OCI-LY1 (cell line): ENCODE results near the gene OR10V1.

Source experiments
- H2AFZ ChIP-seq: fragments of 200-600 bp; sonication (generic), shearing (Covaris generic); 2 replicates; pipeline ENCODE4 v1.6.0; 2014; ENCODE audit warnings: antibody characterized with exemption, mild to moderate bottlenecking, low read length
- H3F3A ChIP-seq: fragments of 200-600 bp; sonication (generic), shearing (Covaris generic); 2 replicates; pipeline ENCODE4 v1.6.0; 2014; ENCODE audit warnings: mild to moderate bottlenecking, antibody characterized with exemption, low read length, moderate library complexity; ENCODE audit not compliant: insufficient read depth
- H3K27ac ChIP-seq: fragments of 200-600 bp; sonication (generic); 2 replicates; pipeline ENCODE4 v1.5.1; 2014; ENCODE audit warnings: low read length, mixed run types, mild to moderate bottlenecking, low read depth; ENCODE audit not compliant: poor library complexity, severe bottlenecking
- H3K27me3 ChIP-seq: fragments of 200-600 bp; sonication (generic); 2 replicates; pipeline ENCODE4 v1.6.0; 2014; ENCODE audit warnings: antibody characterized with exemption, mild to moderate bottlenecking, low read length, moderate library complexity; ENCODE audit not compliant: insufficient read depth
- H3K36me3 ChIP-seq: fragments of 200-600 bp; sonication (generic); 2 replicates; pipeline ENCODE4 v1.6.1; 2014; ENCODE audit warnings: mild to moderate bottlenecking, antibody characterized with exemption, low read length, moderate library complexity, mixed read lengths; ENCODE audit not compliant: insufficient read depth
- H3K4me1 ChIP-seq: fragments of 200-600 bp; sonication (generic); 2 replicates; pipeline ENCODE4 v1.5.1; 2014; ENCODE audit warnings: mild to moderate bottlenecking, low read length, moderate library complexity; ENCODE audit not compliant: insufficient read depth, severe bottlenecking
- H3K4me2 ChIP-seq: fragments of 200-600 bp; sonication (generic), shearing (Covaris generic); 2 replicates; pipeline ENCODE4 v1.6.1; 2014; ENCODE audit warnings: low read length
- H3K4me3 ChIP-seq: fragments of 200-600 bp; sonication (generic); 2 replicates; pipeline ENCODE4 v1.5.1; 2014; ENCODE audit warnings: low read length, low read depth, mild to moderate bottlenecking, mixed read lengths; ENCODE audit not compliant: poor library complexity, severe bottlenecking
- H3K79me2 ChIP-seq: fragments of 200-600 bp; shearing (Covaris generic); 2 replicates; pipeline ENCODE4 v1.6.1; 2016; ENCODE audit warnings: mixed run types, low read length, mixed read lengths; ENCODE audit not compliant: insufficient read depth
- H3K9ac ChIP-seq: fragments of 200-600 bp; sonication (generic), shearing (Covaris generic); 2 replicates; pipeline ENCODE4 v1.6.1; 2014; ENCODE audit warnings: mild to moderate bottlenecking, low read length, mixed read lengths
- H3K9me2 ChIP-seq: fragments of 200-600 bp; sonication (generic), shearing (Covaris generic); 2 replicates; pipeline ENCODE4 v1.6.1; 2014; ENCODE audit warnings: low read depth, mild to moderate bottlenecking, low read length, mixed read lengths
- H3K9me3 ChIP-seq: fragments of 200-600 bp; shearing (Covaris generic); 2 replicates; pipeline ENCODE4 v1.6.1; 2014; ENCODE audit warnings: low read length, mixed read lengths
- H4K20me1 ChIP-seq: fragments of 200-600 bp; sonication (generic), shearing (Covaris generic); 2 replicates; pipeline ENCODE4 v1.6.0; 2016; ENCODE audit warnings: mild to moderate bottlenecking, low read length; ENCODE audit not compliant: insufficient read depth
- CTCF ChIP-seq: fragments of 200-600 bp; sonication (generic), shearing (Covaris generic); IDR thresholded peaks from 2 replicates; pipeline ENCODE4 v1.5.1; 2017; ENCODE audit warnings: mild to moderate bottlenecking, antibody characterized with exemption, low read length, moderate library complexity, mixed read lengths
- EZH2 ChIP-seq: fragments of 200-600 bp; sonication (generic), shearing (Covaris generic); IDR thresholded peaks from 2 replicates; pipeline ENCODE4 v1.8.0; 2017; ENCODE audit warnings: borderline replicate concordance, mixed run types, mild to moderate bottlenecking, antibody characterized with exemption, low read length, moderate library complexity, mixed read lengths

OR10V1 gene

GRCh38 chr11:59753650-59754493, 40.2 kb upstream of the OR10V1 start:
- Histone ChIP-seq H3F3A (no peaks in the 10 kb centered on the region), H3K36me3 (no peaks in the 10 kb centered on the region), H3K4me3 (peak overlapping the region; percentile 87), H2AFZ (no peak overlapping the region), H3K27me3 (peaks cover 3% of the 10 kb centered on the region; the same call in 1 of the 2 replicates), H3K4me1 (peaks cover 18% of the 10 kb centered on the region), H3K79me2 (no peaks in the 10 kb centered on the region), H4K20me1 (no peaks in the 10 kb centered on the region), H3K9me3 (no peaks in the 10 kb centered on the region), H3K4me2 (peak overlapping the region; percentile 98), H3K9me2 (no peaks in the 10 kb centered on the region), H3K27ac (no peak overlapping the region), H3K9ac (peak overlapping the region; percentile 74; the same call in 1 of the 2 replicates)
- TF ChIP-seq CTCF, result peak; percentile 85
- TF ChIP-seq EZH2, result no peak

GRCh38 chr11:59746111-59746510, 32.5 kb upstream of the OR10V1 start:
- Histone ChIP-seq H3F3A (no peaks in the 10 kb centered on the region), H3K9ac (no peak overlapping the region), H3K79me2 (no peaks in the 10 kb centered on the region), H3K4me1 (no peaks in the 10 kb centered on the region), H3K27me3 (peaks cover 5% of the 10 kb centered on the region; the same call in 1 of the 2 replicates), H3K9me2 (no peaks in the 10 kb centered on the region), H2AFZ (no peak overlapping the region), H4K20me1 (no peaks in the 10 kb centered on the region), H3K36me3 (no peaks in the 10 kb centered on the region), H3K9me3 (no peaks in the 10 kb centered on the region), H3K4me2 (no peak overlapping the region), H3K4me3 (no peak overlapping the region), H3K27ac (no peak overlapping the region)
- TF ChIP-seq CTCF (no peak), EZH2 (no peak)

GRCh38 chr11:59730896-59731565, 17.4 kb upstream of the OR10V1 start:
- H3K27ac ChIP-seq, result no peak overlapping the region
- no peaks in the 10 kb centered on the region for H3K4me1 ChIP-seq
- H4K20me1 ChIP-seq, result no peaks in the 10 kb centered on the region
- TF ChIP-seq EZH2 (no peak), CTCF (no peak)
- no peak overlapping the region for H2AFZ ChIP-seq
- no peak overlapping the region for H3K4me3 ChIP-seq
- no peaks in the 10 kb centered on the region for H3K9me3 ChIP-seq
- H3K9me2 ChIP-seq, result no peaks in the 10 kb centered on the region
- no peaks in the 10 kb centered on the region for H3K36me3 ChIP-seq
- H3K79me2 ChIP-seq, result no peaks in the 10 kb centered on the region
- H3K9ac ChIP-seq, result no peak overlapping the region
- H3K27me3 ChIP-seq, result no peaks in the 10 kb centered on the region
- no peak overlapping the region for H3K4me2 ChIP-seq
- no peaks in the 10 kb centered on the region for H3F3A ChIP-seq
